ENCODE data around the gene KRT222.

Gene KRT222

DNA sequence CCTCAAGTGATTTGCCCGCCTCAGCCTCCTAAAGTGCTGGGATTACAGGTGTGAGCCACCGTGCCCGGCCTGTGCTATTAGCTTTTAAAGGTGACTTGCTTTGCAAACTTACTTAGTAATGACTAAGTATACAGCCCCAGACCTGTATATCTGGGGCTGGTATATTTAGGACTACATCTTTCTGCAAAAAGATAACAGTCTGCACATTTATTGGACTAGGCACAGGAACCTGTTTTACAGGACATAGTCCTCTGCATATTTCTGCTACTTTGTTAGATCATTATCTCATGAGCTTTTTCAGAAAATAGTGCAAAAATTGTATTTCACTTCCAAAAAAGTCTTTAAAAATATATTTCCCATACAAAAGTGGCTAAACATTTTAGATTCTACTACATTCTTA lies 37.3 kb upstream of the KRT222 start:
- Histone ChIP-seq H3K36me3 (no peaks in the 10 kb centered on the region), H3K4me1 (ENCODE audit: control insufficient read depth in 1 of 2, insufficient read depth in 1 of 2, low read depth in 1 of 2, low read length in 1 of 2) (no peaks in the 10 kb centered on the region), H3K4me3 (ENCODE audit: low read depth in 1 of 2, low read length in 1 of 2) (no peak overlapping the region), H3K27me3 (peaks cover 95% of the 10 kb centered on the region), H3K27ac (no peak overlapping the region), H3K9me3 (no peaks in the 10 kb centered on the region)
- TF ChIP-seq, protein P1, sequence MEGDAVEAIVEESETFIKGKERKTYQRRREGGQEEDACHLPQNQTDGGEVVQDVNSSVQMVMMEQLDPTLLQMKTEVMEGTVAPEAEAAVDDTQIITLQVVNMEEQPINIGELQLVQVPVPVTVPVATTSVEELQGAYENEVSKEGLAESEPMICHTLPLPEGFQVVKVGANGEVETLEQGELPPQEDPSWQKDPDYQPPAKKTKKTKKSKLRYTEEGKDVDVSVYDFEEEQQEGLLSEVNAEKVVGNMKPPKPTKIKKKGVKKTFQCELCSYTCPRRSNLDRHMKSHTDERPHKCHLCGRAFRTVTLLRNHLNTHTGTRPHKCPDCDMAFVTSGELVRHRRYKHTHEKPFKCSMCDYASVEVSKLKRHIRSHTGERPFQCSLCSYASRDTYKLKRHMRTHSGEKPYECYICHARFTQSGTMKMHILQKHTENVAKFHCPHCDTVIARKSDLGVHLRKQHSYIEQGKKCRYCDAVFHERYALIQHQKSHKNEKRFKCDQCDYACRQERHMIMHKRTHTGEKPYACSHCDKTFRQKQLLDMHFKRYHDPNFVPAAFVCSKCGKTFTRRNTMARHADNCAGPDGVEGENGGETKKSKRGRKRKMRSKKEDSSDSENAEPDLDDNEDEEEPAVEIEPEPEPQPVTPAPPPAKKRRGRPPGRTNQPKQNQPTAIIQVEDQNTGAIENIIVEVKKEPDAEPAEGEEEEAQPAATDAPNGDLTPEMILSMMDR (IDR thresholded peaks at IDR 0.05), result no peak

DNA sequence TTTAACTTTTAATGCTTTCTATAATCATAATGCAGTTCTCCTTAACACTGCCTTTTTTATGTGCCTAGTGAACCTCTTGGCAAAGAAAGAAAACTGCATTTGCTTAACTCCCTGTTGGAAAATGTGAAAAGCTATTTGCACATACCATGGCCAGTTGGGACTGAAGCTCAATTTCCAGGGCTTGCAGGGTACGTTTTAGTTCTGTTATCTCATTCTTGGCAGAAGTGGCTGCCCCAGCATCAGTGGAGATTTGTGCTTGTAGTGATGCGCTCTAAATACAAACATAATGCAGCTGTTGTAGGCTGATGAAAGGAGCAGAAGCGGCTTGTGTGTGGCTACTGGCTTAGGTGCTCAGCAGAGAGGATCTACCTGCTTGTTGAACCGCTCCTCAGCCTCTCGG lies 34.9 kb upstream of the KRT222 start:
- Histone ChIP-seq H3K9me3 (no peaks in the 10 kb centered on the region), H3K27me3 (peaks cover 96% of the 10 kb centered on the region), H3K4me3 (ENCODE audit: low read depth in 1 of 2, low read length in 1 of 2) (no peak overlapping the region), H3K36me3 (no peaks in the 10 kb centered on the region), H3K27ac (no peak overlapping the region), H3K4me1 (ENCODE audit: control insufficient read depth in 1 of 2, insufficient read depth in 1 of 2, low read depth in 1 of 2, low read length in 1 of 2) (no peaks in the 10 kb centered on the region)
- TF ChIP-seq, protein P1 (IDR thresholded peaks at IDR 0.05), result no peak

DNA sequence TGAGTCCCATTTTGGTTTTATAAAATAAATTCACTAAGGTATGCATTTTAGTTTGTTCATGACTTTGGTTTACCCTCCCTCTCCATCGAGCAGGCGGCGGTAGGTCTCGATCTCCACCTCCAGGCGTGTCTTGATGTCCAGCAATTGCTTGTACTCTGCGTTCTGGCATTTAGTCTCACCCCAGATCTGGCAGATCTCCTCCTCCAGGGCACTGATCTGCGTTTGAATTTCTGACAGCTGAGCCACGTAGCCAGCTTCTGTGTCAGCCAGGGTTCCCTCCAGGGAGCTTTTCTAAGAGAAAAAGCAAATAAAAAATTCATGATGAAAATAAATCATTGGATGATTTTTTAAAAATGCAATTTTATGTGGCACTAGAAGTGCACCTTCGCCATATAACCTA lies 34.4 kb upstream of the KRT222 start:
- no peak overlapping the region for H3K4me3 ChIP-seq (ENCODE audit: low read depth in 1 of 2, low read length in 1 of 2)
- H3K36me3 ChIP-seq, result no peaks in the 10 kb centered on the region
- TF ChIP-seq, protein P1 (IDR thresholded peaks at IDR 0.05), result no peak
- H3K27ac ChIP-seq, result no peak overlapping the region
- peaks cover 96% of the 10 kb centered on the region for H3K27me3 ChIP-seq
- no peaks in the 10 kb centered on the region for H3K9me3 ChIP-seq
- H3K4me1 ChIP-seq (ENCODE audit: control insufficient read depth in 1 of 2, insufficient read depth in 1 of 2, low read depth in 1 of 2, low read length in 1 of 2), result no peaks in the 10 kb centered on the region

DNA sequence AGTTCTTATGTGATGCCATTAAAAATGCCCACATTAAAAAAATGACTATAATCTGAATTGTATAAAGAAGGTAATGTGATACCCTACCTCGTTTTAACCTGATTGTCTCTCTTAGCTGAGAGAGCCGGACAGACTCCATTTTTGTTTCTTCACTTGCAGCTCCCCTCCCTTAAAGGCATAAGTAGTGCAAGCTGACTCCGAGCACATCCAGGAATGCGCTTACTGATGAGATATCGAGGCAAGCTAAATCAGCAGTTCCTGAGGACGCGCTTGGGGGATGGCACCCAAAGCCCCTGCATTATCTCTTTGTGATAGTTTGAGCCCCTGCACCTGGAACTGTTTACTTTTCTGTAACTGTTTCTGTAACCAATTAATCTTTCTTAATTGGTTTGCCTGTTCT lies 32.3 kb upstream of the KRT222 start:
- TF ChIP-seq, protein P1 (IDR thresholded peaks at IDR 0.05), result no peak
- H3K27ac ChIP-seq, result no peak overlapping the region

DNA sequence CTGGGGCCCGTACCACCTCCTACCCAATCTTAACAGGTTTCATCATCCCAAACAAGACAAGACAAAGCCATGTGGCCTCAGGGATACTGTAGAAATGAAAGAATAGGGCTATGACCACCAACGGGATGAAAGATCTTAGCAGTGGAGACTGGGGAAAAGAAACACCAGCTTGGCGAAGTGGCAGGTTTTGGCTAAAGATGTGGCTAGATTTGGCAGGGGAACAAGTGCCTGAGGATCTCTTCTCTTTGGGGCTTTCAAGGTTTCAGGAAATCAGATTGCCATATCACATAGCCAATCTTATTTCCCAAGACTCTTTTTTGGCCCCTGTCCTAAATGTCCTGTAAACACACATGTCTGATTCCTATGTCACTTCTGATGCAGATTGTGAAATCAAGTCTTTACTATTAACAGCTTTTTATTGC lies 31.7 kb upstream of the KRT222 start:
- no peaks in the 10 kb centered on the region for H3K36me3 ChIP-seq
- H3K4me3 ChIP-seq (ENCODE audit: low read depth in 1 of 2, low read length in 1 of 2), result no peak overlapping the region
- H3K27me3 ChIP-seq, result peaks cover 97% of the 10 kb centered on the region
- no peaks in the 10 kb centered on the region for H3K9me3 ChIP-seq
- H3K27ac ChIP-seq, result no peak overlapping the region
- H3K4me1 ChIP-seq (ENCODE audit: control insufficient read depth in 1 of 2, insufficient read depth in 1 of 2, low read depth in 1 of 2, low read length in 1 of 2), result no peaks in the 10 kb centered on the region
- TF ChIP-seq, protein P1 (IDR thresholded peaks at IDR 0.05), result no peak

More for the DNA sequence above, 32.3 kb upstream of the KRT222 start:
- no peaks in the 10 kb centered on the region for H3K9me3 ChIP-seq
- H3K4me3 ChIP-seq (ENCODE audit: low read depth in 1 of 2, low read length in 1 of 2), result no peak overlapping the region
- no peaks in the 10 kb centered on the region for H3K36me3 ChIP-seq
- H3K4me1 ChIP-seq (ENCODE audit: control insufficient read depth in 1 of 2, insufficient read depth in 1 of 2, low read depth in 1 of 2, low read length in 1 of 2), result no peaks in the 10 kb centered on the region
- H3K27me3 ChIP-seq, result peaks cover 97% of the 10 kb centered on the region
